HUES6 (cell line): ENCODE data around the gene NCKAP1.
"Not testable (repeated sequence)": the region's sequence is repeated elsewhere in the genome, so short reads cannot be mapped to it uniquely, and the experiment has no call there.

Source experiments
- H3K27ac ChIP-seq: 2 replicates; pipeline ENCODE4 v1.7.0; 2013; ENCODE audit warnings: low read depth, mild to moderate bottlenecking, low read length, inconsistent platforms
- H3K27me3 ChIP-seq: 2 replicates; pipeline ENCODE4 v1.6.1; 2013; ENCODE audit warnings: low read length; ENCODE audit not compliant: control insufficient read depth, insufficient read depth
- H3K36me3 ChIP-seq: 2 replicates; pipeline ENCODE4 v1.6.1; 2013; ENCODE audit warnings: low read length; ENCODE audit not compliant: control insufficient read depth, insufficient read depth
- H3K4me1 ChIP-seq: 2 replicates; pipeline ENCODE4 v1.6.1; 2013; ENCODE audit warnings: low read length; ENCODE audit not compliant: control insufficient read depth, insufficient read depth
- H3K4me3 ChIP-seq: 2 replicates; pipeline ENCODE4 v1.5.1; 2013; ENCODE audit warnings: low read depth, low read length
- H3K9ac ChIP-seq: one replicate; pipeline ENCODE4 v1.6.1; 2013; ENCODE audit warnings: mild to moderate bottlenecking, low read length
- H3K9me3 ChIP-seq: 2 replicates; pipeline ENCODE4 v1.6.1; 2013; ENCODE audit warnings: low read depth, low read length; ENCODE audit not compliant: control insufficient read depth, insufficient read depth

NCKAP1 gene

GRCh38 chr2:182999348-183000028, 38.8 kb downstream of the NCKAP1 start:
- Histone ChIP-seq H3K36me3 (peaks cover 58% of the 10 kb centered on the region), H3K9me3 (no peaks in the 10 kb centered on the region), H3K27ac (no peak overlapping the region), H3K4me3 (no peak overlapping the region), H3K9ac (no peak overlapping the region), H3K4me1 (peaks cover 9% of the 10 kb centered on the region), H3K27me3 (no peaks in the 10 kb centered on the region)

- Histone ChIP-seq H3K4me3 (no peak overlapping the region), H3K4me1 (no peaks in the 10 kb centered on the region), H3K36me3 (peaks cover 75% of the 10 kb centered on the region), H3K27ac (no peak overlapping the region), H3K9me3 (no peaks in the 10 kb centered on the region), H3K27me3 (no peaks in the 10 kb centered on the region), H3K9ac (no peak overlapping the region)
Observed at GRCh38 chr2:182994228-182994912, 43.9 kb downstream of the NCKAP1 start.

DNA sequence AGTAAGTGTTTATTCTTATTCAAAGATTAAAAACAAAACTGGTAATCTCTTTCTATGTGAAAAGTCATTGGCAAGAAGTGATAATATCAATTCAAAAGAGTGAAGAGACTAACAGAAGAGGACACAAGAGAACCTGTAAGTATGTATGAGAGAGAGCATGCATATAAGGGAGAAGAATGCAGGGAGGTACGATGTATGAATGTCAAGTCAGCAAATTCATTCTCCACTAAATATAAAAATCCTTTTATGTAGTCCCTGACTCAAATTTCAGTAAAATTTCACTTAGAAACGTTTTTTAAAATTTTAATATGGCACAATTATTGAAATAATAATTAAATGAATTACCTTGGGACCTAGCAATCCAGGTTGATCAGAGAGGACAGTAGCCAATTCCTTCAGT, 55.3 kb downstream of the NCKAP1 start:
- H3K9ac ChIP-seq, result no peak overlapping the region
- no peak overlapping the region for H3K27ac ChIP-seq
- peaks cover 86% of the 10 kb centered on the region for H3K36me3 ChIP-seq
- no peak overlapping the region for H3K4me3 ChIP-seq
- H3K27me3 ChIP-seq, result no peaks in the 10 kb centered on the region
- H3K4me1 ChIP-seq, result no peaks in the 10 kb centered on the region
- no peaks in the 10 kb centered on the region for H3K9me3 ChIP-seq

DNA sequence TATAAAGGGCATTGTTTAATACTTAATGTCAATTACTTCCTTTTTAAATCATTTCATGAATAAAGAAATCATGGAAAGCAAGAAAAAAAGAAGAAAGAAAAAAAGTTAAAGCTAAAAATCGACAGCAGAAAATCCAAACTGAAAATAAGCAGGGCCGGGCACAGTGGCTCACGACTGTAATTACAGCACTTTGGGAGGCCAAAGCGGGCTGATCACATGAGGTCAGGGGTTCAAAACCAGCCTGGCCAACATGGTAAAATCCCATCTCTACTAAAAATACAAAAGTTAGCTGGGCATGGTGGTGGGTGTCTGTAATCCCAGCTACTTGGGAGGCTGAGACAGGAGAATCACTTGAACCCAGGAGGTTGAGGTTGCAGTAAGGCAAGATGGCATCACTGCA, 56.8 kb downstream of the NCKAP1 start:
- not testable (repeated sequence) for H3K4me1 ChIP-seq, H3K9ac ChIP-seq, H3K9me3 ChIP-seq, H3K27me3 ChIP-seq, H3K4me3 ChIP-seq, H3K27ac ChIP-seq
- H3K36me3 ChIP-seq, result peaks cover 87% of the 10 kb centered on the region

- H3K9me3 ChIP-seq, result no peaks in the 10 kb centered on the region
- no peak overlapping the region for H3K9ac ChIP-seq
- no peak overlapping the region for H3K27ac ChIP-seq
- H3K36me3 ChIP-seq, result peaks cover 86% of the 10 kb centered on the region
- no peaks in the 10 kb centered on the region for H3K4me1 ChIP-seq
- H3K4me3 ChIP-seq, result no peak overlapping the region
- no peaks in the 10 kb centered on the region for H3K27me3 ChIP-seq
Observed at GRCh38 chr2:182980652-182981051, 57.6 kb downstream of the NCKAP1 start.

DNA sequence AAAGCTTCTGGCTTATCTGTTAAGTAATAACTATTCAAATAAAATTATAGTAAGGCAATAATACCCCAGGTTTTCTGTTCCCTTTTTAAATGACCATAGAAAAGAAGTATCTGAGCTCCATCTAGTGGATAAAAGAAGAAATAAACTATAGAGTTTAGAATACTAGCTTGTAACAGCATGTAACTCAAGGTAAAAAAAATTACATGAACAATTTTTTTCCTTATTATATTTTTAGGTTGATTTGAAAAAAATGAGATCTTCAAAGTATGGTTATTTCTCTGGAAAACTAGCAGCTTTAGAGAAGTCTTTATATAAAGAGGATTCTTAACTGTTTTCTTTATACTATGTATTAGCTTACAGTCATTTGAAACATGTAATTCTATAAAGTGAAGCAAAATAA, 58.1 kb downstream of the NCKAP1 start:
- Histone ChIP-seq H3K27me3 (no peaks in the 10 kb centered on the region), H3K36me3 (peaks cover 88% of the 10 kb centered on the region), H3K4me1 (no peaks in the 10 kb centered on the region), H3K27ac (no peak overlapping the region), H3K9me3 (no peaks in the 10 kb centered on the region), H3K9ac (no peak overlapping the region), H3K4me3 (no peak overlapping the region)

DNA sequence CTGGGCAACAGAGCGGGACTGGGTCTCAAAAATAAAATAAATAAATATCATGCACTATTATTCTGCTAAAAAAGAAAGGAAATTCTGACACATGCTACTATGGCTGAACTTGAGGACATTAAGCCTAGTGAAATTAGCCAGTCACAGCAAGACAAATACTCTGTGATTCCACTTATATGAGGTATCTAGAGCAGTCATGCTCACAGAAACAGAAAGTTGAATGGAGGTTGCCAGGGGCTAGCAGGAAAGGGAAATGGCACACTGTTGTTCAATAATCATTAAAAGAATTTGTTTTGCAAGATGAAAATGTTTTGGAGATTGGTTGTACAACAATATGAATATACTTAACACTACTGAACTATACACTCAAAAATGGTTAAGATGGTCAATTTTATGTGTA, 60.8 kb downstream of the NCKAP1 start:
- Histone ChIP-seq H3K9me3 (no peaks in the 10 kb centered on the region), H3K27ac (no peak overlapping the region), H3K9ac (no peak overlapping the region), H3K4me3 (no peak overlapping the region), H3K4me1 (no peaks in the 10 kb centered on the region), H3K27me3 (no peaks in the 10 kb centered on the region), H3K36me3 (peaks cover 89% of the 10 kb centered on the region)

- H3K9me3 ChIP-seq, result no peaks in the 10 kb centered on the region
- H3K27me3 ChIP-seq, result no peaks in the 10 kb centered on the region
- H3K4me1 ChIP-seq, result no peaks in the 10 kb centered on the region
- no peak overlapping the region for H3K4me3 ChIP-seq
- H3K9ac ChIP-seq, result no peak overlapping the region
- H3K27ac ChIP-seq, result no peak overlapping the region
- H3K36me3 ChIP-seq, result peaks cover 83% of the 10 kb centered on the region
Observed at GRCh38 chr2:182973441-182974352, 64.6 kb downstream of the NCKAP1 start.

DNA sequence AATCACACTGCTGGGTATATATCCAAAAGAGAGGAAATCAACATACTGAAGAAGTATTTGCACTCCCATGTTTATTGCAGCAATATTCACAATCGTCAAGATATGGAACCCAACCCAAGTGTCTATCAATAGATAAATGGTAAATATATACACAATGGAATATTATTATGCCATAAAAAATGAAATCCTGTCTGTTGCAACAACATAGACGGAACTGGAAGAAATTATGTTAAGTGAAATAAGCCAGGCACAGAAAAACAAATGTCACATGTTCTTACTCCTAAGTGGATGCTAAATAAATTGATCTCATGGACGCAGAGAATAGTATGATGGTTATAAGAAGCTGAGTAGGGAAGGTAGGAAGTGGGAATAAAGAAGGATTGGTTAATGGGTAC, 65.7 kb downstream of the NCKAP1 start:
- no peak overlapping the region for H3K27ac ChIP-seq
- peaks cover 83% of the 10 kb centered on the region for H3K36me3 ChIP-seq
- H3K4me1 ChIP-seq, result no peaks in the 10 kb centered on the region
- no peak overlapping the region for H3K9ac ChIP-seq
- no peak overlapping the region for H3K4me3 ChIP-seq
- no peaks in the 10 kb centered on the region for H3K27me3 ChIP-seq
- H3K9me3 ChIP-seq, result no peaks in the 10 kb centered on the region

DNA sequence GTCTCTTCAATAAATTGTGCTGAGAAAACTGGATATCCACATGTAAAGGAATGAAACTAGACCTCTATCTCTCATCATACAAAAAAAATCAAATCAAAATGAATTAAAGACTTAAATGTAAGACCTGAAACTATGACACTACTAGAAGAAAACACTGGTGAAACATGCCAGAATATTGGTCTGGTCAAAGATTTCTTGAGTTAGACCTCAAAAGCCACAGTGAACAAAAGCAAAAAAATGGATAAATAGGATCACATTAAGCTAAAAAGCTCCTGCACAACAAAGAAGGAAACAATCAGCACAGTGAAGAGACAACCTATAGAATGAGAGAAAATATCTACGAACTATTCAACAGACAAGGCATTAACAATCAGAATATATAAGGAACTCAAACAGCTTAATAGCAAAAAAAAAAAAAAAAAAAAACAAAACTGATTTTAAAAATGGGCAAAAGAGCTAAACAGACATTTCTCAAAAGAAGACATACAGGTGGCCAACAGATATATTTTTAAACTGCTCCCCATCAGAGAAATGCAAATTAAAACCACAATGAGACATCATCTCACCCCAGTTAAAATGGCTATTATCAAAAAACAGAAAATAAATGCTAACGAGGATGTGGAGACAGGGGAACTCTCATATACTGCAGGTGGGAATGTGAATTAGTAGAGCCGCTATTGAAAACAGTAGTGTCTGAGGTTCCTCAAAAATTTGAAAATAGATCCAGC, 66.3 kb downstream of the NCKAP1 start:
- H3K4me3 ChIP-seq, result no peak overlapping the region
- no peaks in the 10 kb centered on the region for H3K4me1 ChIP-seq
- H3K9ac ChIP-seq, result no peak overlapping the region
- no peak overlapping the region for H3K27ac ChIP-seq
- no peaks in the 10 kb centered on the region for H3K9me3 ChIP-seq
- peaks cover 83% of the 10 kb centered on the region for H3K36me3 ChIP-seq
- no peaks in the 10 kb centered on the region for H3K27me3 ChIP-seq
